K562 (cell line): ENCODE data around the gene SF3B4. TPM values are rescaled to one million over a fixed set of nuclear protein-coding genes. Genes with fewer than 3 reads are reported as not detected.
A peak's percentile ranks its signal among the peaks of the same experiment; 100 is the strongest.

Source experiments
- CEBPG ChIP-seq, 3 experiments: fragments of 200-800 bp in 1 of 3; sonication (Bioruptor generic) in 1 of 3; sonication (generic) in 1 of 3; formaldehyde crosslinking in 1 of 3; IDR thresholded peaks in 2 of 3; conservative IDR thresholded peaks in 1 of 3; 2 replicates each; pipeline versions ENCODE4 v1.6.1 to v1.8.0; 2016 to 2022; ENCODE audit warnings: missing compliant biosample characterization in 2 of 3, missing genetic modification characterization in 2 of 3, mild to moderate bottlenecking in 1 of 3, missing genetic modification reagents in 1 of 3
- FIP1L1 ChIP-seq: fragments of 200-400 bp; formaldehyde crosslinking; IDR thresholded peaks from 2 replicates; pipeline ENCODE4 v1.6.1; 2018; ENCODE audit warnings: mild to moderate bottlenecking, low read depth, low read length; ENCODE audit not compliant: poor library complexity, severe bottlenecking
- FOS ChIP-seq: IDR thresholded peaks from 3 replicates; pipeline ENCODE4 v1.6.1; 2011; ENCODE audit not compliant: insufficient read length; ENCODE audit errors: extremely low read depth
- ILF3 ChIP-seq: fragments of 450-650 bp; IDR thresholded peaks from 2 replicates; pipeline ENCODE4 v1.6.1; 2018; ENCODE audit warnings: antibody characterized with exemption, mild to moderate bottlenecking, moderate library complexity, borderline replicate concordance
- IRF2 ChIP-seq: sonication (generic); formaldehyde crosslinking; IDR thresholded peaks from 2 replicates; pipeline ENCODE4 v1.8.1; 2022; ENCODE audit warnings: mild to moderate bottlenecking, missing genetic modification reagents
- KHSRP ChIP-seq: fragments of 450-650 bp; IDR thresholded peaks from 2 replicates; pipeline ENCODE4 v1.6.1; 2017
- MGA ChIP-seq: fragments of 450-650 bp; IDR thresholded peaks from 2 replicates; pipeline ENCODE4 v1.6.1; 2016; ENCODE audit warnings: mild to moderate bottlenecking, moderate library complexity
- NEUROD1 ChIP-seq: fragments of 150-350 bp; IDR thresholded peaks from 2 replicates; pipeline ENCODE4 v1.6.1; 2014; ENCODE audit warnings: borderline replicate concordance, low read length, low read depth; ENCODE audit not compliant: partially characterized antibody
- U2AF1 ChIP-seq: fragments of 200-400 bp; formaldehyde crosslinking; optimal IDR thresholded peaks from 2 replicates; pipeline ENCODE3; 2017; ENCODE audit warnings: mild to moderate bottlenecking, low read depth, low read length, moderate library complexity
- ZBTB34 ChIP-seq: fragments of 250-450 bp; sonication (Bioruptor Pico); IDR thresholded peaks from 2 replicates; pipeline ENCODE4 v1.8.0; 2021; ENCODE audit warnings: mild to moderate bottlenecking, moderate library complexity
- ZNF311 ChIP-seq: fragments of 250-450 bp; sonication (Bioruptor Pico); IDR thresholded peaks from 2 replicates; pipeline ENCODE4 v1.4.0; 2020; ENCODE audit warnings: mild to moderate bottlenecking, moderate library complexity
- ZNF41 ChIP-seq: fragments of 250-450 bp; sonication (Bioruptor Pico); conservative IDR thresholded peaks from 2 replicates; pipeline ENCODE4 v1.4.0; 2020; ENCODE audit warnings: mild to moderate bottlenecking
- ZNF507 ChIP-seq: conservative IDR thresholded peaks from 2 replicates; pipeline ENCODE4 v1.6.1; 2017; ENCODE audit warnings: missing genetic modification characterization, missing compliant biosample characterization
- ZNF551 ChIP-seq: fragments of 250-450 bp; sonication (Bioruptor Pico); IDR thresholded peaks from 2 replicates; pipeline ENCODE4 v1.5.0; 2021; ENCODE audit warnings: mild to moderate bottlenecking, moderate library complexity
- polyA plus RNA-seq, 8 experiments: library from polyadenylated mRNA; depleted of rRNA in 4 of 8; stranded (reverse) in 5 of 8; unstranded in 3 of 8; fragments of >200 nt; fragmentation: Nextera tagmentation in 2 of 8; fragmentation: Illumina TruSeq in 1 of 8; extraction: Ambion mirVana in 2 of 8; extraction: Trizol in 1 of 8; gene quantifications; 2 replicates each; pipeline versions ENCODE4 v1.2.1 to v1.2.3, GENCODE V29; 2011 to 2014; ENCODE audit warnings: inconsistent platforms in 1 of 8, missing spikeins in 1 of 8
- total RNA-seq, 7 experiments: library from RNA; depleted of rRNA in 6 of 7; stranded (reverse); fragments of >200 nt in 6 of 7; fragmentation: Illumina TruSeq in 2 of 7; extraction: Trizol in 2 of 7; gene quantifications; 2 replicates each; pipeline versions ENCODE4 v1.2.1 to v1.2.3, GENCODE V29; 2011 to 2021; ENCODE audit warnings: low replicate concordance in 1 of 7

SF3B4 gene
- total and polyA plus RNA-seq, 9 of the 15 experiments (the other 6 are each of a cell fraction or from before 2014, with no cell fraction given) = 3.0 to 88.0 (median 26.1) TPM

GRCh38 chr1:149927563-149928400 lies at the start of gene SF3B4 (continued):
- no peak; the same call in 1 of the 2 replicates for TF ChIP-seq MGA
- TF ChIP-seq FOS = no peak
- no peak for TF ChIP-seq U2AF1
- no peak for TF ChIP-seq ZNF311
- no peak for TF ChIP-seq ZBTB34 (CRISPR knock-in tag)
- TF ChIP-seq NEUROD1 = no peak
- TF ChIP-seq IRF2 (CRISPR knock-in tag) = no peak
- TF ChIP-seq KHSRP = no peak
- TF ChIP-seq FIP1L1 = peak; percentile 35
- no peak for TF ChIP-seq ZNF41 (CRISPR knock-in tag)
- no peak for TF ChIP-seq ZNF551
- no peak for TF ChIP-seq CEBPG (CRISPR knock-in tag; IDR thresholded peaks at IDR 0.05)
- TF ChIP-seq CEBPG (tag; conservative IDR thresholded peaks at IDR 0.05 in 1 of 2, IDR thresholded peaks at IDR 0.05 in 1 of 2) = no peak
- no peak for TF ChIP-seq ILF3
- no peak for TF ChIP-seq ZNF507
